Anterior cingulate cortex (tissue), 58 donors: ENCODE data around the gene GSG1L.
"Not testable (repeated sequence)": the region's sequence is repeated elsewhere in the genome, so short reads cannot be mapped to it uniquely, and the experiment has no call there.

ENCODE experiments used
- DNase-seq, 58 donors: peaks; one replicate each; lab custom pipeline; 2025; lab: John Stamatoyannopoulos, UW

Gene GSG1L

DNA sequence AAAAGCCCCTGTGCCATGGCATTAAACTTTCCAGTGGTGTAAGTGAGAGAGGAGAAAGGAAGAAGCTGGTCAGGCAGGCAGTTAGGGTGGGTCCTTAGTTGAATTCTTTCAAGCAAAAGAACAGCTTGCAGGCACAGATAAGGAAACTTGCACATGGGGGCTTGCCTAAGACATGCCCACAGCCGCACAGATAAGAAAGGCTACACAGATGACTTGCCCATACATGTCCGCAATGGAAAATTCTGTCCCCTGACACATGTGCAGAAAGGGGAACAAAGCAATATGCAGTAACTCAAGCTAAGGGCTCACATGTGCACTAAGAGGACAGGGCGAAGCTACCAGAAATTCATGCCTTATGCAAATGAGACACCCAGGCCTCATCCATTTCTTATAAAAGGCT lies 69.9 kb downstream of the GSG1L start:
- no peak for DNase-seq

DNA sequence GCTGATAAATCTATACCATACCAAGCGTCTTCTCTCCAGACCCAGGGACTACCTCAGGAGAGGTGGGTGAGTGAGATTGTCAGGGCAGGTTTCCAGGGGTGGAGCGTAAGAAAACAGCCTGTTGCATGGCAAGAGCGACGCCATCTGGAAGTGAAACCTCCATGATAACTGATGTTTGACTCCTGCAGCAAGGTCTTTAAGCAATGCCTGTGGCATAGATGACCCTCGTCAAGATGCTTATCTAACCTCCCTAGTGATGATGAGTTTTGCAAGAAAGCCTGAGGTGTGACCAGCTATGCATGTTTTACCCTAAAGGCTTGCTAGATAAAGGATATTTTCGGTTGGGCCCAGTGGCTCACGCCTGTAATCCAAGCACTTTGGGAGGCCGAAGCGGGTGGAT lies 71.6 kb downstream of the GSG1L start:
- DNase-seq: no peak

GRCh38 chr16:27985981-27986380 lies 77.5 kb downstream of the GSG1L start:
- no peak for DNase-seq

DNA sequence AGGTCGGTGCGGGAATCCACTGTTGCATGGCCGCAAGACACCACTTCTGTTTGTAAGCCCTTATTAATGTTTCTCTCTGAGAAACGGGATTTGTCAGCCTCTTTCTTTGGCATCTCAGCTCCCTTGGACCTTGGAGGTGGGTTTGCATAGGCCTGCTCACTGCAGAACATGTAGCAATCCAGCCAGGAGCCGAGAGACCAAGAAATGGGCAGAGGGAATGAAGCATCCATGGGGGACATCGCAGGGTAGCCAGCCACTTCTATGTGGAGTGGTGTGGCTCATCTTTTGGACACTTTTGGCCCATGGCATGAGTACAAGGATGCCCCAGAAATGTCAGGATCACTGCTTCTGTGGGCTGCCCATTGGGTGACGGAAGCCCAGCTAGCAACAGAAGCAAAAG lies 79.4 kb downstream of the GSG1L start:
- no peak for DNase-seq

GRCh38 chr16:27983244-27983643 lies 80.3 kb downstream of the GSG1L start:
- no peak for DNase-seq

DNA sequence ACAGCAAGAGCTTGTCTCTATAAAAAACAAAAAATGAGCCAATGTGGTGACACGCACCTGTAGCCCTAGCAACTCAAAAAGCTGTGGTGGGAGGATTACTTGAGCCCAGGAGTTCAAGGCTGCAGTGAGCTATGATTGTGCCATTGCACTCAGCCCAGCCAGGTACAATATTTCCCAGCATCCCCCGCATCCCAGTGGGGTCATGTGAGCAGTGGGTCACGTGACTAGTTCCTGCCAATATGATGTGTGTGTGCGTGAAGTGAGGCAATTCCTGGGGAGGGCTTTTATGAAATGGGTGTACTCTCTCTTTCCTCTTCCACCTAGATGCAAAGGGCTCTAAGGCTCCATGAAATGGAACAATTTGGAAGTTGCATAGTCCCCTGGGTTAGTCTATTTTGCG lies 81.3 kb downstream of the GSG1L start:
- no peak for DNase-seq

DNA sequence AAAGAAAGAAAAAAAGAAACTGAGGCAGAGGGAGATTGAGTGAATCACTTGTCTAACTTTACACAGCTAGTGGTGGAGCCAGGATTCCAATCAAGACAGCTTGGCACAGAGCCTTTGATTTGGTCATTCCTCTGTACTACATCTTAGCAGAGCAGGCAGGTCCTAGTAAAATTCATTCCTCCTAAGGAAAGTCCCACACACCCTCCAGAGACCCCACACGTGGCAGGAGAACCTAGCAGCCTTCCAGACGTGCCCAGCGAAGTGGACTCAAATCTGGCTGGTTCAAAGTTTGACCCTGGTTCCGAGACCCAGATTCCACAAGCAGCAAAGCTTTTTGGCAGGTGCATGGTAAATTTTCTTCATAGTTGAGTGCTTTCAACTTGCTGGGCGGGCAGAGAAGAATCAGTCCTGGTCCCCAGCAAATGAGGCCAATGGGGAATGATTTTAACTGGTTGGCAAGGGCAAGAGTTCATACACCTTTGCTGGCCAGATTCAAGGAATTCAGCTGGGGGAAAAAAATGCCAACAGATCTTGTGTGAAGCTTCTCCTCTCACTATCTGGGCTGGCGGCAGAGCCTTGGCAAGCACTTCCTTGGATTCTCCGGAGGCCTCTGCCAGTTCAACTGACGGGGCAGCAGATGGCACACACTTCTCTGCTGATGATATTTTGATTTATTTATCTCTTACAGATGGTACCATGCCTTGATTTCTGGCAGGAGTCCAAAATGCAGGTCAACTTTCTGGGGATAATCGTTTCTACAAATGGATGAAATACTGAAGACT lies 82.4 kb downstream of the GSG1L start:
- DNase-seq: peak in 7 of 58 donors; percentile 5 to 21 (median 10)

DNA sequence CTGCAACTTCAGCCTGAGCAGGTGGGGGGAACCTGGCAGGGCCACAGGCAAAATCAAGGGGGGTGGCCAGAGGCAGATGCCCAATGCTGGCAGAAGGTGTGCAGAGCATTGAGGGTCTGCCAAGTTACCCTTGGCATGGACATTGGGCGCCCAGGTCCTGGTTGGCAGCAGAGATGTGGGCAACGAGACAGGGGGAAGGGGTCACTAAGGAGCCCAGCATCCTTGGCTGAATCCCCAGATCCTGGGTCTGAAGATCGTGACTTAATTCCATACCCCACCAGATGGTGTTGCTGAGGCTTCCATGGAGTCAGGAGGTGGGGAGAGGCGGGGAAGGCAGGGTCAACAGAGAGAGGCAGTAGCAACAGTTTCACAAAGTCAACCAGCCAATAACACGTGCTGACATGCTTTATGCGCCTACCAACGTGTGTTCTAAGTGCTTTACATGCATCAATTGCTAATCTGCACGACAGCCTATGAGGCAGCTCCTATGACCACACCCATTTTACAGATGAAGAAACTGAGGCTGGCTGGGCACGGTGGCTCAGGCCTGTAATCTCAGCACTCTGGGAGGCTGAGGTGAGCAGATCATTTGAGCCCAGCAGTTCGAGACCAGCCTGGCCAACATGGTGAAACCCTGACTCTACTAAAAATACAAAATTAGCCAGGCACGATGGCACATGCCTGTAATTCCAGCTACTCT lies 83.3 kb downstream of the GSG1L start:
- DNase-seq: peak in 3 of 58 donors; percentile 1 to 45 (median 17)

DNA sequence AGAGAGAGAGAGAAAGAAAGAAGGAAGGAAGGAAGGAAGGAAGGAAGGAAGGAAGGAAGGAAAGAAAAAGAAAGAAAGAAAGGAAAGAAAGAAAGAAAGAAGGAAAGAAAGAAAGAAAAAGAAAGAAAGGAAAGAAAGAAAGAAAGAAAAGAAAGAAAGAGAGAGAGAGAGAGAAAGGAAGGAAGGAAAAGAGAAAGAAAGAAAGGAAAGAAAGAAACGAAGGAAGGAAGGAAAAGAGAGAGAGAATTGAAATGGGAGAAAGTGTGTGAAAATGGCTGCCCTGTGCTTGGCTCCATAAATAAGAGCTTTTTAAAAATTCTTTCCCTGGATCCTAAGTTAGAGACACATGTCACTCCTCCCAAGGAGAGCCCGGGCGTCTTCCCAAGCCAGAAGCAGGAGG lies 83.8 kb downstream of the GSG1L start:
- DNase-seq: not testable (repeated sequence)

GRCh38 chr16:27978876-27979275 lies 84.6 kb downstream of the GSG1L start:
- no peak for DNase-seq

DNA sequence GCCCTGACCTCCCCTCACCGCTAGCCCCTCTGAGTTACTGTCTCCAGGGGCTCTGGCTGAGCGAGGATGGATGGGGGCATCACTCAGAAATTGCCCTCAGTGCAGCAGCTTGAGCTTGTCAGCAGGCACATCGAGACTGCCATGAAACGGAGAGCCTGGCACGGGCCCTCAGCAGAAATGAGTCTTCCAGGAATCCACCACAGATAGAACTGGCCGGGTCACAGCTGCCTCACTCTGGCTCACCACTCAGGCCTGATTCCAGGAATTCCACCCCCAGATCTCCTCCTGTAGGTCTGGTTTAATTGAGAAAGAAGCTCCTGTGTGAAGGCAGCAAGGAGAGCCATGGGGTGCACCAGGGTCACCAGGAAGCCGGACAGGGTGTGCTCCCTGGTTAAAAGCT lies 85.5 kb downstream of the GSG1L start:
- peak in 9 of 58 donors; percentile 3 to 43 (median 16) for DNase-seq

DNA sequence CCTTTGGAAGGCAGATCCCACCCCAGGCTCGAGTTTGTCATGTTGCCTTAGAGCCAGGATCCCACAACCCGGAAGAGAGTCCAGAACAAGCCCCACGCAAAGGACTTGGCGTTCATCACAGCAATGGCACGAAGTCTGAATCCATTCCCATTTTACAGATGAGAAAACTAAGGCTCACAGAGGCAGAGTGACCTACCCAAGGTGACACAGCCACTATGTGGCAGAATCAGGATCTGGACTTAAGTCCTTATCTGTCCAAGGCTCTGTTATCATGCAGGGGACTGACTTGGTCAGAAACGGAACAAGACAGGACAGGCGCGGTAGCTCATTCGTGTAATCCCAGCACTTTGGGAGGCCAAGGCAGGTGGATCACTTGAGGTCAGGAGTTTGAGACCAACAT lies 86.5 kb downstream of the GSG1L start:
- no peak for DNase-seq

GRCh38 chr16:27974896-27975540 lies 88.5 kb downstream of the GSG1L start:
- no peak for DNase-seq

GRCh38 chr16:27973678-27974077 lies 89.8 kb downstream of the GSG1L start:
- no peak for DNase-seq

- DNase-seq: no peak
Observed at GRCh38 chr16:27972500-27972899, 91.0 kb downstream of the GSG1L start.

DNA sequence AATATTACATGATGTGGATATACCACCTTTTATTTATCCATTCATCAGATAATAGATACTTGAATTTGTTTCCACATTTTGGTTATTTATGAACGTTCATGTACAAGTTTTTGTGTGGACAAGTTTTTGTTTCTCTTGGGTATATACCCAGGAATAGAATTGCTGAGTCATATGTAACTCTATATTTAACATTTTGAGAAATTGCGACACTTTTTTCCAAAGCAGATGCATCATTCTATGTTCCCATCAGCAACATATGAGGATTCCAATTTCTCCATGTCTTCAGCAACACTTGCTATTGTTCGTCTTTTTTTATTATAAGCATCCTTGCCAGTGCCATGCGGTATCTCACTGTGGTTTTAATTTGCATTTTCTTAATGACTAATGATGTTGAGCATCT lies 93.9 kb downstream of the GSG1L start:
- no peak for DNase-seq

DNA sequence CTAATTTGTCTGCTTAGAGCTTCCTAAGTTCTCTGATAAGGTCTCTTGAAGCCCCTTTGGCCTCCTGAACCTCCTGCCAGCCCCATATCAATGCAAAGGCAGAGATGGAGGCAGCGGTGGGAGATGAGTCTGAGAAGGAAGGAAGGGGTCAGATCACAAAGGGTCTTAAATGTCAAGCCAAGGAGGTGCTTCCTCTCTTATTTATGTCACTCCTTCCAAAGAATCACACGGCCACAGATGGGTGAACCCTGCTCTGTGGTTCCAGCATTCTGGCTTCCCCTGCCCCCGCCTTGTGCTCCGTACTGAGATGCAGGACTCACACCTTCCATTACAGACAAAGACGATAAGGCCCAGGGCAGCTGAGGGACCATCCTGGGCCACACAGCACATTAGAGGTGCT lies 96.3 kb downstream of the GSG1L start:
- DNase-seq: no peak

DNA sequence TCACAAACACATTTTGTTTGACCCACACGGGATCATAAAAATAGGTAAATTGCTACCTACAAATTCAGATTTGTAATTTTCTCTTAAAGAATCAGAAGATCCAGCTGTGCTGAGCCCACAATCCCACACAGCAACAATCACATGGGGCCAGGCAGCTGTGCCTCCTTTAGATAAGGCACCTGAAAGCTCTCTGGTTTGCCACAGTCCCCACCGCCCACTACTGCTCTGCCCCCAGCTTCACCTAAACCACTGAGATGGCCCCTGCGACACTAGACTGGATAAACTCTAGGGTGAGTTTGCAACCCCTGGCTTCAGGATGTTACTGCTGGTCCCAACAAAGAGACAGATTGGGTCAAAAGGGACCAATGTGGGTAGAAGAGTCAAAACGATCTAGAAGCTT lies 96.8 kb downstream of the GSG1L start:
- DNase-seq: no peak

DNA sequence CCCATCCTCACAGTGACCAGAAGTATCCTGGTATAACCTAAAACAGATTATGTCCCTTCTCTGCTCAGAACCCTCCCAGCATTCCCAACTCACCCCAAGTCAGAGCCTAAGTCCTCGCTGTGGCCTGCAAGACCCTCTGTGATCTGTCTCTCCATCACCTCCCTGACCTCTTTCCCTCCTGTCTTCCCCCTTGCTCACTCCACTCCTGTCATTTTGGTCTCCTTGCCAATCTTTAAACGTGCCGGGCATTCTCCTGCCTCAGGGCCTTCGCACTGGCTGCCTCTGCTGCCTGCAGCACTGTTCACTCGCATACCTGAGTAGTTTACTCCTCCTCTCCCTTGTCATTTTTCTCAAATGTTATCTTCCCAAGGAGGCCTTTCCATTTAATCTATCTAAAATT lies 97.7 kb downstream of the GSG1L start:
- no peak for DNase-seq

GRCh38 chr16:27963471-27963965 lies 100.0 kb downstream of the GSG1L start:
- DNase-seq: no peak

- no peak for DNase-seq
Observed at GRCh38 chr16:27962197-27962596, 101.3 kb downstream of the GSG1L start.

- no peak for DNase-seq
Observed at GRCh38 chr16:27961296-27961620, 102.3 kb downstream of the GSG1L start.
